Iris pigment epithelial cell (primary cell): Measurements from ENCODE around the gene CEP162.
A peak's percentile ranks its signal among the peaks of the same experiment; 100 is the strongest.
"Not testable (repeated sequence)": the region's sequence is repeated elsewhere in the genome, so short reads cannot be mapped to it uniquely, and the experiment has no call there.

Experiments
- DNase-seq: peaks from one replicate; pipeline ENCODE4 v3.0.0-alpha.2; 2011; ENCODE audit warnings: low read depth

Gene CEP162

DNA sequence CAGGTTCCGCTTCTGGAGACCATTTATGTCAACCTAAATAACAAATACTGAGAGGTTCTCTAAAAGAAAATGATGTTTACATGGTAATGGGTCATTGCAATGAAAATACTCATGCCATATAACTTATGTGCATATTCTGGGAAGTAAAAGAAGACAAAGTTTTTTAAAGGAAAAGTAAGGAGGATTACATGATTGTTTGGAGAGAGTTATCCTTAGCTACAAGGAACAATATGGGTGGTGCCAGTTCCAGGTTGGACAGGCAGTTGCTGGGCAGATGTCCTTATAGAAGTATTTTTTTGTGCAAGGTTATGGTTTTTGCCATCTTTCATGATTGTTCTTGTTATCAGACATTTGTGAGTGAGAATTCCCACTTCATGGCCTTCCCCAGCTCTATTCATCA lies 141.4 kb downstream of the CEP162 start:
- no peak for DNase-seq

DNA sequence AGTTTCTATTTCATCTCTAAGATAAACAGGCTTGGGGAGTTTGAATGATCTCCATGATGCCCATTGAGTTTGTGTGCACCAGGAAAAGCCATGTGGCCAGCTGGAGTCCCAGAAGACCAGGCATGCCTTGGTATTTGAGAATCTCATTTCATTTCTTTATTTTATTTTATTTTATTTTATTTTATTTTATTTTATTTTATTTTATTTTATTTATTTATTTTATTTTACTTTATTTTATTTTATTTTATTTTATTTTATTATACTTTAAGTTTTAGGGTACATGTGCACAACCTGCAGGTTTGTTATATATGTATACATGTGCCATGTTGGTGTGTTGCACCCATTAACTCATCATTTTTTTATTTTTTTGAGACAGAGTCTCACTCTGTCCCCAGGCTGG lies 142.7 kb downstream of the CEP162 start:
- DNase-seq = not testable (repeated sequence)

DNA sequence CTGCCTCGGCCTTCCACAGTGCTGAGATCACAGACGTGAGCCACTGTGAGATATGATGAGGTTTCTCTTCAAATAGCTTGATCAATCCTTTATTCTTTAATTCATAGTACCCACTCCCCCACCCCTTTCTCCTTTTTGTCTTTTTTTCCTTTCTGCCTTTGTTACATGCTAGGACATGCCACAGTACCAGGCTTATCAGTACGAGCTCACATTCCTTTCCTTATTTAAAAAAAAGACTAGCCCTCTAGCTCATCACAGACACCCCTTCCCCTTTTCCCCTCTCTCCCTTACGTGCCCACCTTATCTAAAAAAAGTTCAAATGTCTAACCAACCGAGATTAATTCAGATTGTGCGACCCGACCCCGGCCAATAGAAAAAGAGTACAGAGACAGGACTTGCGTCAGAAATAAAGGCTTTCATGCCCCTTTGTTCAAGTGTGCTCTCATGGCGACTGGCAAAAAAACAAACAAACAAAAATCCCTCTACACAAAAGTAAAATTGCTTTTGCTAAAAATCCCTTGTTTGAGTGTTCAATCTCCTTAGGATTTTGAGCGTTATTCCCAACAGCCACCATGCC lies 144.7 kb downstream of the CEP162 start:
- DNase-seq = no peak

DNA sequence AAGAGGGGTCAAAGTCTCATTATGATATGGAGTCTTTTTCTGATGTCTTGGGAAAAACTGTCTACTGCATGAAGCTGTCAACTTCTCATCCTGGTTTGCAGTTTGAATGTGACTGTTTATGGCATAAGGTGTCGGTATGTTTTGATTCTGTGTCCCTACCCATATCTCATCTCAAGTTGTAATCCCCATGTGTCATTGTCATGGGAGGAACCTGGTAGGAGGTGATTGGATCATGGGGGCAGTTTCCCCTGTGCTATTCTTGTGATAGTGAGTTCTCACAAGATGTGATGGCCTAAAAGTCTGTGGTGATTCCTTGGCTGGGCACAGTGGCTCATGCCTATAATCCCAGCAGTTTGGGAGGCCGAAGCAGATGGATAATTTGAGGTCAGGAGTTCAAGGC lies 146.2 kb downstream of the CEP162 start:
- DNase-seq = no peak

DNA sequence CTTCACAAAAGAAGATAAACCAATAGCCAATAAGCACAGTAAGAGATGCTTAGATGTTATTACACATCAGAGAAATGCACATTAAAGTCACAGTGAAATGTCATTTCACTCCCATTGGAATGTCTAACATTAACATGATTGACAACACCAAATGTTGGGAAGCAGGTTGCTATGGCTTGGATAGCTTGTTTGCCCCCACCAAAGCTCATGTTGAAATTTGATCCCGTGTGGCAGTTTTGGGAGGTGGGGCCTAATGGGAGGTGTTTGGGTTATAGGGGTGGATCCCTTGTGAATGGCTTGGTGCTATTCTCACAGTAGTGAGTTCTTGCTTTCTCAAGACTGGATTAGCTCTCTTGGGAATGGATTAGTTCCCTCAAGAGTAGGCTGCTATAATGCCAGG lies 149.1 kb downstream of the CEP162 start:
- DNase-seq = no peak

DNA sequence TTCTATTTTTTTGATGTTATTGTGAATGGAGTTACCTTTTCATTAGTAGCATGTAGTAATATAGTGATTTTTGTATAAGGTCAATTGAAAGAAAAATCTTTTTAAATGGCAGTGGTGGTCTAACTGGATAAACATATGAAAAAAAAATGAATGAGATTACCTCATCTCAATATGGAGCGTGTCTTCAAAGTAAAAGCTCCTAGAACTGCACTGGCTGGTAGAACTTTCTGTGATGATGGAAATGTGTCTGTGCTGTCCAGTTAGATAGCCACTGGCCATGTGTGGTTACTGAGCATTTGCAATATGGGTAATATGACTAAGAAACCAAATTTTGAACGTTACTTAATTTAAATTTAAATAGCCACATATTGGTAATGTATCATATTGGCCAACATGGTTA lies 149.8 kb downstream of the CEP162 start:
- DNase-seq = no peak

DNA sequence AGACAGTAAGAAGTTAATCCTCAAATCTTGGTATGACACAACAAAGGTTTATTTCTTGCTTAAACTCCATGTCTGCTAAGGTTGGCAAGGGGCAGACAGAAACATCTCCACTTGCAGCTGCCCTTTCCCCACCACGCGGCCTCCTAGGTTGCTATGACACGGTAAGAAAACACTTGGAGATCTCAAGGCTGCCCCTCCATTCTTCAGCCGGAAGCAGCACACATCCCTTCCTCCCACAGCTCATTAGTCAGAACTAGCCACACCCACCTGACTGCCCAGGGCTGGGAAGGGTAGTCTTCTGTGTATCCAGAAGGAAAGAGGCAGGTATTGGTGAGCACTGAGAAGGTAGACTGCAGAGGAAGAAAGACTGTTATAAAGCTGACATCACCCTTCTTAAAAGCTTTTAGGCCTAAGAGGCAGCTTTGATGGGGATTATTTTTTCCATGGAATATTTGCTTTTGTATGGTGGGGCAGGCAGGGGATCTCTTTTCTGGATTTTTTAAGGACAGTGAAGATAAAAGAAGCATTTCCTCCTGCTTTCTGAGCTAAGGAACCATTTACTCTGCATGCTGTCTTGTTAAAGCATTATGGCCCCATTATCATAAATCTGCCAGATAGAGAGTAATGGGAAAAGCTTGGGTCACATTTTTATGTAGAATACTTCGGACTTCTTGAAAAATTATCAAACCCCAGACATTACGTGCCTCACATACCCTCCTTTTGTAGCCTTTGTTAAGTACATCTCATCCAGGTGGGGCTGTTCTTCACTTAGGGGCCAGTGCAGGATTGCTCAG lies 152.3 kb downstream of the CEP162 start:
- DNase-seq = peak; percentile 31
